SK-N-SH treated with all-trans-retinoic acid at 6 μM for 48 hours (cell line): ENCODE data around the gene ASB7.

ENCODE experiments used
- ARNTL ChIP-seq: fragments of 450-650 bp; formaldehyde crosslinking; IDR thresholded peaks from 2 replicates; pipeline ENCODE4 v1.5.0; 2020; ENCODE audit warnings: low read depth, mild to moderate bottlenecking, moderate library complexity, borderline replicate concordance
- PPARA ChIP-seq: fragments of 250-450 bp; sonication (Bioruptor Pico); IDR thresholded peaks from 2 replicates; pipeline ENCODE4 v1.5.0; 2020; ENCODE audit warnings: mild to moderate bottlenecking, borderline replicate concordance
- RARB ChIP-seq: fragments of 250-450 bp; sonication (Bioruptor Pico); IDR thresholded peaks from 2 replicates; pipeline ENCODE4 v1.8.0; 2021; ENCODE audit warnings: mild to moderate bottlenecking, moderate library complexity
- ZC3H10 ChIP-seq: fragments of 250-450 bp; sonication (Bioruptor Pico); IDR thresholded peaks from 2 replicates; pipeline ENCODE4 v1.5.1; 2021; ENCODE audit warnings: mild to moderate bottlenecking, moderate library complexity
- ZFP30 ChIP-seq: fragments of 450-650 bp; formaldehyde crosslinking; IDR thresholded peaks from 2 replicates; pipeline ENCODE4 v1.5.0; 2022; ENCODE audit warnings: mild to moderate bottlenecking, moderate library complexity
- ZNF565 ChIP-seq: fragments of 450-650 bp; formaldehyde crosslinking; conservative IDR thresholded peaks from 2 replicates; pipeline ENCODE4 v1.5.0; 2020; ENCODE audit warnings: low read depth, mild to moderate bottlenecking, moderate library complexity
- TF ChIP-seq, protein P1 (sequence below): fragments of 250-450 bp; sonication (Bioruptor Pico); IDR thresholded peaks from 2 replicates; pipeline ENCODE4 v1.8.0; 2020; ENCODE audit warnings: mild to moderate bottlenecking, moderate library complexity, borderline replicate concordance
- TF ChIP-seq, protein P2 (sequence below): fragments of 250-450 bp; sonication (Bioruptor Pico); IDR thresholded peaks from 2 replicates; pipeline ENCODE4 v1.5.1; 2020; ENCODE audit warnings: low read depth, mild to moderate bottlenecking, moderate library complexity
- TF ChIP-seq, protein P3 (sequence below): fragments of 250-450 bp; sonication (Bioruptor Pico); IDR thresholded peaks from 2 replicates; pipeline ENCODE4 v1.8.0; 2021; ENCODE audit warnings: low read depth, mild to moderate bottlenecking, moderate library complexity, borderline replicate concordance

DNA sequence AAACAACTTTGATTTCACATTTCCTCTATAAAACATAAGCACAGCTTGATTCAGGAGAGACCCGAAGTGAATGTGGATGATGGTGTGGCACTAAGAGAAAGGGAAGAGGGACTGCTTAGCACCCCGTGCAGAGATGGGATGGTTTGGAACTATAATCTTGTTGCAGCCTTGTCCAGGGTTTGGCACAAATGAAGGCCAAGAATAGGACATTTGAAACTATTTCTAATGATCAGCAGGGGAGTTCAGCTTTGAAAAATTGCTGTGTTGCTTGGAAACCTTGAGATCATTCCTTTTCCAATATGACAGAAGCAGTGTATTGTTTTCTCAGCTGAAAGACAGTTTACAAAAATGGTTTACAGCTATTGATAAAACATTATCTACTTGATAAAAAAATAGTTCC lies 49.7 kb downstream of the ASB7 start:
- TF ChIP-seq, protein P1, sequence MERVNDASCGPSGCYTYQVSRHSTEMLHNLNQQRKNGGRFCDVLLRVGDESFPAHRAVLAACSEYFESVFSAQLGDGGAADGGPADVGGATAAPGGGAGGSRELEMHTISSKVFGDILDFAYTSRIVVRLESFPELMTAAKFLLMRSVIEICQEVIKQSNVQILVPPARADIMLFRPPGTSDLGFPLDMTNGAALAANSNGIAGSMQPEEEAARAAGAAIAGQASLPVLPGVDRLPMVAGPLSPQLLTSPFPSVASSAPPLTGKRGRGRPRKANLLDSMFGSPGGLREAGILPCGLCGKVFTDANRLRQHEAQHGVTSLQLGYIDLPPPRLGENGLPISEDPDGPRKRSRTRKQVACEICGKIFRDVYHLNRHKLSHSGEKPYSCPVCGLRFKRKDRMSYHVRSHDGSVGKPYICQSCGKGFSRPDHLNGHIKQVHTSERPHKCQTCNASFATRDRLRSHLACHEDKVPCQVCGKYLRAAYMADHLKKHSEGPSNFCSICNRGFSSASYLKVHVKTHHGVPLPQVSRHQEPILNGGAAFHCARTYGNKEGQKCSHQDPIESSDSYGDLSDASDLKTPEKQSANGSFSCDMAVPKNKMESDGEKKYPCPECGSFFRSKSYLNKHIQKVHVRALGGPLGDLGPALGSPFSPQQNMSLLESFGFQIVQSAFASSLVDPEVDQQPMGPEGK (CRISPR knock-in tag): no peak
- no peak for TF ChIP-seq RARB (CRISPR knock-in tag)
- no peak for TF ChIP-seq PPARA (CRISPR knock-in tag)
- TF ChIP-seq ZFP30 (CRISPR knock-in tag): no peak
- TF ChIP-seq ZC3H10 (CRISPR knock-in tag): no peak
- TF ChIP-seq, protein P2, sequence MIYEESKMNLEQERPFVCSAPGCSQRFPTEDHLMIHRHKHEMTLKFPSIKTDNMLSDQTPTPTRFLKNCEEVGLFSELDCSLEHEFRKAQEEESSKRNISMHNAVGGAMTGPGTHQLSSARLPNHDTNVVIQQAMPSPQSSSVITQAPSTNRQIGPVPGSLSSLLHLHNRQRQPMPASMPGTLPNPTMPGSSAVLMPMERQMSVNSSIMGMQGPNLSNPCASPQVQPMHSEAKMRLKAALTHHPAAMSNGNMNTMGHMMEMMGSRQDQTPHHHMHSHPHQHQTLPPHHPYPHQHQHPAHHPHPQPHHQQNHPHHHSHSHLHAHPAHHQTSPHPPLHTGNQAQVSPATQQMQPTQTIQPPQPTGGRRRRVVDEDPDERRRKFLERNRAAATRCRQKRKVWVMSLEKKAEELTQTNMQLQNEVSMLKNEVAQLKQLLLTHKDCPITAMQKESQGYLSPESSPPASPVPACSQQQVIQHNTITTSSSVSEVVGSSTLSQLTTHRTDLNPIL (CRISPR knock-in tag): no peak
- TF ChIP-seq, protein P3, sequence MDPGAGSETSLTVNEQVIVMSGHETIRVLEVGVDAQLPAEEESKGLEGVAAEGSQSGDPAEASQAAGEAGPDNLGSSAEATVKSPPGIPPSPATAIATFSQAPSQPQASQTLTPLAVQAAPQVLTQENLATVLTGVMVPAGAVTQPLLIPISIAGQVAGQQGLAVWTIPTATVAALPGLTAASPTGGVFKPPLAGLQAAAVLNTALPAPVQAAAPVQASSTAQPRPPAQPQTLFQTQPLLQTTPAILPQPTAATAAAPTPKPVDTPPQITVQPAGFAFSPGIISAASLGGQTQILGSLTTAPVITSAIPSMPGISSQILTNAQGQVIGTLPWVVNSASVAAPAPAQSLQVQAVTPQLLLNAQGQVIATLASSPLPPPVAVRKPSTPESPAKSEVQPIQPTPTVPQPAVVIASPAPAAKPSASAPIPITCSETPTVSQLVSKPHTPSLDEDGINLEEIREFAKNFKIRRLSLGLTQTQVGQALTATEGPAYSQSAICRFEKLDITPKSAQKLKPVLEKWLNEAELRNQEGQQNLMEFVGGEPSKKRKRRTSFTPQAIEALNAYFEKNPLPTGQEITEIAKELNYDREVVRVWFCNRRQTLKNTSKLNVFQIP: no peak
- no peak for TF ChIP-seq ARNTL (CRISPR knock-in tag)
- no peak for TF ChIP-seq ZNF565 (CRISPR knock-in tag)
